Mammary epithelial cell (primary cell): ENCODE results near the gene FAHD1.
"Not testable (repeated sequence)": the region's sequence is repeated elsewhere in the genome, so short reads cannot be mapped to it uniquely, and the experiment has no call there.

Experiments used
- CTCF ChIP-seq, 2 donors: IDR thresholded peaks in 1 of 2; conservative IDR thresholded peaks in 1 of 2; 2 replicates each; pipeline ENCODE4 v1.5.1; 2011 to 2012; ENCODE audit warnings: inconsistent platforms in 2 of 2, low read length in 2 of 2, mild to moderate bottlenecking in 2 of 2, control low read depth in 1 of 2, low read depth in 1 of 2; ENCODE audit not compliant: insufficient read depth in 1 of 2; ENCODE audit errors: extremely low read depth in 1 of 2
- EZH2 ChIP-seq: IDR thresholded peaks from 2 replicates; pipeline ENCODE4 v1.6.1; 2012; ENCODE audit warnings: low read length, inconsistent platforms, borderline replicate concordance

GRCh38 chr16:1799263-1799662 is 27.7 kb upstream of the FAHD1 start:
- TF ChIP-seq CTCF (conservative IDR thresholded peaks at IDR 0.05 in 1 of 2, IDR thresholded peaks at IDR 0.05 in 1 of 2; ENCODE audit: extremely low read depth in 1 of 2, insufficient read depth in 1 of 2, low read depth in 1 of 2, low read length in 2 of 2); EZH2: not testable (repeated sequence)
